ENCODE results near the gene DLST. TPM values are rescaled to one million over a fixed set of nuclear protein-coding genes. Genes with fewer than 3 reads are reported as not detected.

Gene DLST
- total RNA-seq: 70.4 to 78.0 TPM (median 74.5 TPM) in 3 replicates
- long read RNA-seq, partial matches to known transcripts: 0 of 5 reads
- long read RNA-seq, other reads (novel, unspliced or antisense): 4 of 5 reads

GRCh38 chr14:74881431-74882102 lies at the start of gene DLST:
Gene DLST (plus strand): TSS chr14:74881916. CDS start chr14:74881954, 38 bp downstream.
- no peaks in the 10 kb centered on the region for H3K36me3 Mint-ChIP-seq (ENCODE audit: low read depth)
- no peaks in the 10 kb centered on the region for H3K27me3 Mint-ChIP-seq (ENCODE audit: low read depth)
- TF ChIP-seq CTCF (IDR thresholded peaks at IDR 0.05): no peak
- peaks cover 46% of the 10 kb centered on the region for H3K4me1 Mint-ChIP-seq (ENCODE audit: low read depth)
- peak; percentile 97 for DNase-seq (ENCODE audit: low spot score)
- no peaks in the 10 kb centered on the region for H3K9me3 Mint-ChIP-seq (ENCODE audit: low read depth)
- peak within 1 kb of the TSS; percentile 99 for H3K4me3 Mint-ChIP-seq (ENCODE audit: unreplicated experiment)
- H3K27ac Mint-ChIP-seq (ENCODE audit: unreplicated experiment): peak within 1 kb of the TSS; percentile 98

- TF ChIP-seq CTCF (IDR thresholded peaks at IDR 0.05): no peak
- H3K36me3 Mint-ChIP-seq (ENCODE audit: low read depth): peaks cover 16% of the 10 kb centered on the region
- peaks cover 24% of the 10 kb centered on the region for H3K4me1 Mint-ChIP-seq (ENCODE audit: low read depth)
- H3K27me3 Mint-ChIP-seq (ENCODE audit: low read depth): no peaks in the 10 kb centered on the region
- no peak overlapping the region for H3K4me3 Mint-ChIP-seq (ENCODE audit: unreplicated experiment)
- H3K27ac Mint-ChIP-seq (ENCODE audit: unreplicated experiment): no peak overlapping the region
- no peak for DNase-seq (ENCODE audit: low spot score)
- H3K9me3 Mint-ChIP-seq (ENCODE audit: low read depth): no peaks in the 10 kb centered on the region
These were observed 48.9 kb upstream of the DLST start for GRCh38 chr14:74832849-74833248.

- Mint-ChIP-seq H3K27ac (ENCODE audit: unreplicated experiment) (peak overlapping the region; percentile 80), H3K9me3 (ENCODE audit: low read depth) (no peaks in the 10 kb centered on the region), H3K4me1 (ENCODE audit: low read depth) (peaks cover 28% of the 10 kb centered on the region), H3K36me3 (ENCODE audit: low read depth) (peaks cover 9% of the 10 kb centered on the region), H3K4me3 (ENCODE audit: unreplicated experiment) (no peak overlapping the region), H3K27me3 (ENCODE audit: low read depth) (no peaks in the 10 kb centered on the region)
- no peak for TF ChIP-seq CTCF (IDR thresholded peaks at IDR 0.05)
- DNase-seq (ENCODE audit: low spot score): no peak
These were observed 46.9 kb upstream of the DLST start for GRCh38 chr14:74834692-74835392.

GRCh38 chr14:74835645-74836250 lies 46.0 kb upstream of the DLST start:
- Mint-ChIP-seq H3K27ac (ENCODE audit: unreplicated experiment) (no peak overlapping the region), H3K27me3 (ENCODE audit: low read depth) (no peaks in the 10 kb centered on the region), H3K4me1 (ENCODE audit: low read depth) (peaks cover 28% of the 10 kb centered on the region), H3K9me3 (ENCODE audit: low read depth) (no peaks in the 10 kb centered on the region), H3K4me3 (ENCODE audit: unreplicated experiment) (no peak overlapping the region), H3K36me3 (ENCODE audit: low read depth) (peaks cover 4% of the 10 kb centered on the region)
- DNase-seq (ENCODE audit: low spot score): no peak
- TF ChIP-seq CTCF (IDR thresholded peaks at IDR 0.05): no peak

- Mint-ChIP-seq H3K27me3 (ENCODE audit: low read depth) (no peaks in the 10 kb centered on the region), H3K27ac (ENCODE audit: unreplicated experiment) (no peak overlapping the region), H3K4me1 (ENCODE audit: low read depth) (peaks cover 28% of the 10 kb centered on the region), H3K36me3 (ENCODE audit: low read depth) (peaks cover 5% of the 10 kb centered on the region), H3K4me3 (ENCODE audit: unreplicated experiment) (no peak overlapping the region), H3K9me3 (ENCODE audit: low read depth) (no peaks in the 10 kb centered on the region)
- no peak for DNase-seq (ENCODE audit: low spot score)
- no peak for TF ChIP-seq CTCF (IDR thresholded peaks at IDR 0.05)
These were observed 45.3 kb upstream of the DLST start for GRCh38 chr14:74836251-74836960.

All from chondrocyte (in vitro differentiated cells).